CD4-positive, alpha-beta T cell treated with Interleukin-15 for 1 hour (primary cell): Measurements from ENCODE around the gene DNAH9.

Experiments
- DNase-seq: peaks from one replicate; pipeline ENCODE4 v3.0.0-alpha.2; 2020

The DNAH9 gene

DNA sequence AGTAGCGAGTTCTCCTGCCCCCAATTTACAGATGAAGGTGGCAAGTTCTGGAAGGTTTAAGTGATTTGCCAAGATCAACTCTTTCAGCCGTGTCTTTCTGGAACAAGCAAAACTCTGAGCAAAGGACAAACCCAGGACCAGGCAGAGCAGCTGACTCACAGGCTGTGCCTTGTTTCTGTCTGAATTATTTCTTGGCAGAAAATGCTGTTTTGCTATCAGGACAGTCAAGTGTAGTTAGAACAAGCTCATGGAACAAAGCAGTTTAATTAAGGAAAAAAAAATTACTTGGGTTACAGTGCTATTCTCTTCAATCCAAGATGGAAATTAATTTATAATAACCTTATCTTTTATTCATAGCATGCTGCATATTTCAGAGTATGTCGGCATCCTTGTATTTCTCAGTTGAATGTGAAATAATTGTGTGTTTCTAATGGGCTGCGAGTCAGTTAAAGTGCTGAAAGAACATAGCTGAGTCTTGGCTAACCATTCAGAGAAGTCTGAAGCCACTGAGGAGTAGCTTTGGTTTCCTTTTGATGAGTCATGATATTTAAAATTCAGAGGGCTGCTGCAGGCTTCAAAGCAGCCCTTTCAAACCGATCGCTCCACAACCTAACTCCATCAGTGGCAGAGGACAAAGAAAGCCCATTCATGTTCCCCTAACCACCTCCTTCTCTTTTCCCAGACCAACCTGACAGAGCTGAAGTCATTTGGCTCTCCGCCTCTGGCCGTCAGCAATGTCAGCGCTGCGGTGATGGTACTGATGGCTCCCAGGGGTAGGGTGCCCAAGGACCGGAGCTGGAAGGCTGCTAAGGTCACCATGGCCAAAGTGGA lies 255.3 kb downstream of the DNAH9 start:
- no peak for DNase-seq

DNA sequence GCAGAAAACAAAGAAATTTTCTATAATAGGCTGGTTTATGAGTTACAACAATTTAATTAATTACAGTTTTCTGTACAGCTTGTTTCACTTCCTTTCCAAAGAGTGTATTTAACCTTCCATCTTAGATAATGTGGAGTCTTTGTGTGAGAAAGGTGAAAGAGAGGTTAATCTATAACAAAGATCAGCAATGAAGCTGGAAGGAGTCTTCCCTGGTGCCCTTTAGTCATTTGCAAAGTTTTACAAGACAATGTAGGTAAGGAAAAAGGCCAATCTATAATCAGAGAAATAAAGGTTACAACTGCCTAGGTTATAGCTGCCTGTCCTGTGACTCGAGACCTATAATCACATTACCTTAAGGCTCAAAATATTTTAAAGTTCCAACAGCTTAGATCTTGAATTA lies 257.0 kb downstream of the DNAH9 start:
- no peak for DNase-seq

DNA sequence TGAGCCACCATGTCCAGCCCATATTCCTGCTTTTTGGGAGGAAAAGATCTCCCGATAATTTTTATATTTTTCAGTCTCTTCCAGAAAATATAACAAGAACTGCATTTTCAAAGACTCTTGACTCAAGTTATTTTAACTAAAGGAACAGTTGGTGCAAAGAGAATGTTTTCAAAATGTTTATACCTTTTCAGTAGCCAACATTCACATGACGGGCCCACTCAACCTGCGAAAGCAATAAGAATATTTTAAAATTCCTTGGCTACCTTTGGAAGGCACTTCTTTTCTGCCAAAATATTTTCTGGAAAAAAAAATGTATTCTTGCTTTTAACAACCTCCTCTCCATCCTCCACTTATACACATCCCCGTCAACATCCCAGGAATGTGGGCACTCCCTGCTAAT lies 258.7 kb downstream of the DNAH9 start:
- DNase-seq, result no peak

DNA sequence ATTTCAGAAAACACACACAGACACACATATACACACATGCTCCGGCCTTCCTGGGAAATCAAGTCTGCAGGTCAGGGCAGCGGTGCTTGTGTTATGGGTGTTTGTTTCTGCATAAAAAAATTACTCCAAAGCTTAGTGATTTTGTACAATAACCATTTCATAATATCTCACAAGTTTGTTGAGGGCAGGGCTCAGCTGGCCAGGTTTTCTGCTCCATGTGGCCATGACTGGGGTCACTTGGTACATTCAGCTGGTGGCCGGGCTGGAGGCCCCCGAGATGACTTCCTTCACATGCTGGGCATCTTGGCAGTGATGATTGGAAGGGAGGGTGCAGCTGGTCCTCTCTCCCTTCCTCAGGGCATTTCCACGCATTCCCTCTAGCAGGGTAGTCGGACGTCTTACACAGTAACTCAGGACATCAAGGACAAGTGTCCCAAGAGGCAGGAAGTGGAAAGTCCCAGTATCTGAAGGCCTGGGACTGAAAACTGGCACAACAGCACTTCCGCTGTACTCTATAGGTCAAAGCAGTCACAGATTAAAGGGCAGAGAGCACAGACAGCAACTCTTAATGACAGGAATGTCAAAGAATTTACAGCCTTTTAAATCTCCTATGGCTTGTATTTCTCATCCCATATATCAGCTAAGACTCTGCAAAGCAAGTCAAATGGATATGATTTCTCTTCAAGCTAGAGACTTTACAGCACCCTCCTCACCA lies 271.6 kb downstream of the DNAH9 start:
- no peak for DNase-seq

DNA sequence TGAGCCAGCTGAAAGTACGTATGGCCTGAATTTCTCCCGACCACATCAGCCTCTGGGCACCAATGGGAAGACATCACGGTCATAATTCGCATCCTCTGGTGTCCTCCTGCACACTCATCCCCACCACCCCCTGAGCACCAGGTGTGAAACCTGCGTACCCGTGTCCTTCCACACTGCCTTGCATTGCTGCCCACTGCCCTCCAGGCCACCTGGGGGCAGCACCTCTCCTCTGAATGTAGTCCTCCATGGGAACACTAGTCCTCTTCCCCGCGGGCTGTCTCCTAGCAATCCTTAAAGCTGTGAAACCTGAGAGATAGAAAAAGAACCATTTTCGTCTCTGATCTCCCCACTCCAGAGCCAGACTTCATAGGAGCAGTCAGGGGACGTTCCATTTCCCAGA lies 273.5 kb downstream of the DNAH9 start:
- no peak for DNase-seq

DNA sequence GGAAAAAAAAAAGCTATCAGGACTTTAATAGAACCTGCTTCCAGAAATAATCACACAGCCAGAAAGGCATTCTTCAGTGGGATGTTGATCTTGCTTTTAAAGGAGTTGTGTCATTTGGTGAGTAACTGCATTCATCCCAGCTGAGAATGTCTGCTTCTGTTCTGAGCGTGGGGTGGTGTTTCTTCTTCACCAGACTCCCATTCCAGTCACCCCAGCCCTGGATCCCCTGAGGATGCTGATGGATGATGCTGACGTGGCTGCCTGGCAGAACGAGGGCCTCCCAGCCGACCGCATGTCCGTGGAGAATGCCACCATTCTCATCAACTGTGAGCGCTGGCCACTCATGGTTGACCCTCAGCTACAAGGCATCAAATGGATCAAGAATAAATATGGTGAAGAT lies 276.5 kb downstream of the DNAH9 start:
- no peak for DNase-seq

DNA sequence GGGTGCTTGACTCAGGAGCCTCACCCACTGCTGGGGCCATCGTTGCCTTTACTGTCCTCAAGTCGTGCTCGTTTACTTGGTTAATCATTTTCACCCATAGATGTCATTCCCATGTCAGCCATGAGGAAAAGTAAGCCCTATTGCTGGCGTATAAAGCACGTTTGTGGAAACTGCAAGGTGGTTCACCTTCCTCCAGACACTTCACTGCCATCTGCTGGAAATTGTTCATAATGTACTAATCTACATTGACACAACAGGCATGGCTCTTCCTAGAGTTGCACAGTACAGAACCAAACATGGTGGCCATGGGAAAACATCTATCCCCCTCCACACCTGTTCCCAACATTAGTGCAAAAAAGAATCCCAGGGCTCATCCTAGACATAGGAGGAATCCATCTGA lies 282.4 kb downstream of the DNAH9 start:
- DNase-seq, result no peak

DNA sequence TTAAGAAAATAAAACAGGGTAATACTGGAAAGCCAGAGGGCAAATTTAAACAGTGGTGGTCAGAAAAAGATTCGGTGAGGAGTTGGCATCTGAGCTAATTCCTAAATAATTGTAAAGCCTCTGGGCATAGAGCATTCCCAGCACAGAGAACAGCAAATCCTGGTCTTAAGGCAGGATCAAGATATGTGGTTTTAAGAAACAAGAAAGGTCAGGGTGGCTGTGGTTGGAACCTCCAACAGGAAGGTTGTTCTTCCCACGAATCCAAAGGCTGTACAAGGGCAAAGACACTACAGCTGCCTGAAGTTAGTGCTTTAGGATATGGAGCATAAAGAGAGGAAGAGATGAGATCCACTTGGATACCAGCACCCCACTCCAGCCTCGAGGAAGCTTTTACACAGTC lies 284.4 kb downstream of the DNAH9 start:
- no peak for DNase-seq

DNA sequence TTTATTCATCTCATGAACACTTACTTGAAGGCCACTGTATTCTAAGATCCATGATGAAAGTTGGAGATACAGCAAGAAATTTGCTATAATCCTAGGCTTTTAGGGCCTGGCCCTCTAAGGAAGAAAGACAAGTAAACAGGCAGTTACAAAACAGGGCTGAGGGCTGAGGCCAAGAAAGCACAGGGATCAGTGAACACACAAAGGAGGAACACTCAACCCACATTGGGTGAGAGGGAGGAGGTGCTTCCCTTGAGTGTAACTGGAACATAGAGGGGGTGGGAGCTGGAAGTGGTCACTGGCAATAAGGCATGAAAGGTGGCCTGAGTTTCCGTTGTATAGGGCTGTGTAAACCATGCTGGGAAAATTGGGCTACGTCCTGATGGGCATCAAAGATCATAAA lies 286.8 kb downstream of the DNAH9 start:
- no peak for DNase-seq

DNA sequence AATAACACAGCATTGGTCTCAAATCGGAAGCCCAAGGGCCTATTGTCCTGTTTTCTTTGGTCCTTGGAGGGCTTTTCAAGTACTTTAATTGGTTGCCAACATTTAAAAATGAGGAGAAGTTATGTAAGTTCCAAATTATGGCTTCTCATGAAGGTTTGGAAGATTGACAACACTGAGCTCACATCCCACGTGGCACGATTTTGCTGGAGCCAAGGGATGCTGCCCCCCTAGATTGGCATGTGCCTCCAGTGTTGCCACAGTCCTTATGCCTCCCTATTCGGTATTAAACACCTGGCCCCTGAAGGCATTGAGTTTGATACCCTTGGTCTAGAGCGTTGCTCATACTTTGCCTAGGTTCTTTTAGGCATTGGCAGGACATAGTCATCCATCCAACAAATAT lies 291.0 kb downstream of the DNAH9 start:
- DNase-seq, result no peak

DNA sequence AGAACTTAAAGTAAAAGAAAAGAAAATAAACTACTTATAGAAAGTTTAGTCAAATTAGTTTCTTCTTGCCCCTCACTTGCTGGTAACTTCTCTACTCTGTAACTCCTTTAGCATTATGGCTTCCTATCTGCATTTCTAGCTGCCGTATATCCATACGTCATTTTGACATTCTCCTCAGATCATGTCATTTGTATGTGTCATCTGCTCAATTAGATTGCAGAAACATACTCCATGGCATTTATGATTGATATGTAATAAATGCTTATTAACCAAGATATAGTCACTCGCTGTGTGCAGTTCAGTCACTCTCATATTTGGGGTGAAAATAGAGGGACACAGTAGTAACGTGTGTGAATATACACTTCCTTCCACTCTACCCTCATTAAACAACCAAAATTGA lies 295.6 kb downstream of the DNAH9 start:
- DNase-seq, result no peak

DNA sequence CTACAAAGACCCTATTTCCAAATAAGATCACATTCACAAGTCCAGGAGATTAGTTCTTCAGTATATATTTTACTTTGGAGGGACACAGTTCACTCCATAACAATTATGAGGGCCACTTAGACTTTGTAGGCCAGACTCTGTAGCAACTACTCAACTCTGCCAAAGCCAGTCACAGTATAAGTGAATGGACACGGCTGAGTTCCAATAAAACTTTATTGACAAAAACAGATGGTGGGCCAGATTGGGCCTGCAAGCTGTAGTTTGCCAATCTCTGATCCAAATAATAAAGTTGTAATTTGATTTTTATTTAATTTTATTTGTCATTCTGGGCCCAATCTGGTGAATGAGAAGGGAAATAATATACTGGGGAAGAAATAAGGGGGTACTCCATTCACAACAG lies 297.9 kb downstream of the DNAH9 start:
- no peak for DNase-seq

DNA sequence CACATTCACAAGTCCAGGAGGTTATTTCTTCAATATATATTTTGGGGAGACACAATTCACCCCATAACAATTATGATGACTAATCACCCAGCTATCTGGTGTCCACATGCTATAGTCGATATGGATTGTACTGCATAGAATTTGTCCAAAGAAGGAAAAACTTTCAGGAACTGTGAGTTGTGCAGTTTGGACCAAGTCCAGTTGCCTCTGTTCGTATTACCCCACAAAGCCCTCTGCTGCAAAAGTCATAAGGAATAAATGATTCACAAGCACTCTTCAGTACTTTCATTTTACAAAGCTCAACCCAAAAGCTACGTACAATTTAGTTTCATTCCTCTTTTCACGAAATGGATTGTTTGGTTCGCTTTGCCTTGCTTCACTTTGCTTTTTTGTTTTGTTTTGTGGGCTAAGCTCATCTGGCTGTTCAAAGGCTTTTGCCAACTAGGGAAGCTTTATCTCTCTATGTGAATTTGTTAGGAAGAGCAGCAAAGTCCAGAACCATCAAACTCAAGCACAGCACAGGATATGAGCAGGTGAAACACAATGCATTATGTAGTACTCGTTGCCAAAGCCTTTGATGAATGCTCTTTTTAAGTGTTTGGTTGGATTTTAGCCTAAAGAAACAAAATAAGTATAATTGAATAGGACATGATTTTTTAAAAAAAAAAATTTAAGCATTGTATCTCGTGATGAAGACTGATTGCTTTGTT lies 300.4 kb downstream of the DNAH9 start:
- no peak for DNase-seq

DNA sequence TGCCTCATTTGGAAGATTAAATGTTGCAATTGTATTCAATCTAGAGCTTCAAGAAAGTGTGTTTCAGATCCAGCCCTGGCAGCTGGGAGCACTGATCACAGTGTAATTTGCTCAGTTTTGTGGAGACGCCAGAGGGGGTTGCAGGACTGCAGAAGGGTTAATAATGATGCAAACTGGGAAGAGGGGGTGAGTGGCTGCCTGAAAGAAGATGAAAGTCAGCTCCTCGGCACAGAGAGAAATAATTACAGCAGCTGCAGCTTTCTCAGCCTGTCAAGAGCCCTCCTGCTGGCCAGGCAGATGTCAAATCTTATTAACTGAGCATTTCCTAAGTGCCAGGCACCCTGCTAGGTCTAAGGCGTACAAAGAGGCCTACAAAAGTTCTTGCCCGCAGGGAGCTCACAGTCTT lies 301.3 kb downstream of the DNAH9 start:
- no peak for DNase-seq

DNA sequence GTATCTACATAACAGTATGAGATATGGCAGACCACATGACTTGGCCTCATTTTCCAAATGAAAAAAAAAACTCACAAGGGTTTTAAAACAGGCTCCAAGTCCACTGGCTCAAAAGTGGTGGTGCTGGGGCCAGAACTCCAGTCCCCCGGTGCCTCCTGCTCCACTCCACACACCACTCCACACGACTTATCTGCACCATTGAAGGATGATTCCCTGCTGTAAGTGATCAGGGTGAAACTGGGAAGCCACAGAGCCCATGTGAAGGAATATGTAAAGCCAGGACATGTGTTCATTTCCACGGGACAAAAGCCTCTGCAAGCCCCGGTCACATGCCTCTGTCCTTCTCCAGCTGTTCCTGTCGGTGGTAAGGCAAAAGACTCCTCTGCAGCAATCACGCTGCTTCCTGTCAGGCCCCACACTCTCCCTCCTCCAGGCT lies 301.8 kb downstream of the DNAH9 start:
- DNase-seq, result no peak

DNA sequence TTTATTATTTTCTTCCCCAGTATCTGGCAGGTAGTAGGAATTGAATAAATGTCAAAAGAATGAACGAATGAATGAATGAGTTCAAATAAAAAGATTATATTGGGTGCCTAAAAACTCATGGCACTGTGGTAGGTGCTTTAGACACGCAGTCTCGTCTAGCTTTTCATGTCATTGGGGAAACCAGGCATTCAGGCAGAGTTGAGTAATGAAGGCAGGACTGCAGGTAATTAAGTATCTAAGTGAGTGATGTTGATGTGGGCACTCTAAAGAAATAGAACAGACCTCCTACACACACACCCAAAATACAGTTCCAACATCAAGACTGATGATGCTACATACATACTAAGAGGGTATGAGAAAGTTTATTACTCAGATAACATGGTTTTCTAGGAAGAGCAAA lies 302.4 kb downstream of the DNAH9 start:
- no peak for DNase-seq

DNA sequence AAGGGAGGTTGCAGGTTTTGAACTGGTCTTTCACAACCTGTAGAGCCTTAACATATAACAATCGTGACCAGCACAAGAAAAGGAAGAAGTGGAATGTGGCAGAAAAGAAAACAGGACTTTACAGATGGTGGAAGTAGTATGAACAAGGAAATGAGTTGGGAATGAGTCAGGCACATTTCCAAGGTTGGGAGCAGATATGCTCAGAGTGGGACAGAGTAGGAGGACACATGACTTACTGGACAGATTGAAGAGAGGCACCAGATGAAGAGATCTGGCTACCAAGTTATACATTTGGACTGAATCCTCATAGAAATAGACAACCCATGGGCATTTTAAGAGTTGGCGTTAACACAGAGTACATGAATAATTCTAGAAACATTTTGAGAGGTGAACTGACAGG lies 303.7 kb downstream of the DNAH9 start:
- no peak for DNase-seq

DNA sequence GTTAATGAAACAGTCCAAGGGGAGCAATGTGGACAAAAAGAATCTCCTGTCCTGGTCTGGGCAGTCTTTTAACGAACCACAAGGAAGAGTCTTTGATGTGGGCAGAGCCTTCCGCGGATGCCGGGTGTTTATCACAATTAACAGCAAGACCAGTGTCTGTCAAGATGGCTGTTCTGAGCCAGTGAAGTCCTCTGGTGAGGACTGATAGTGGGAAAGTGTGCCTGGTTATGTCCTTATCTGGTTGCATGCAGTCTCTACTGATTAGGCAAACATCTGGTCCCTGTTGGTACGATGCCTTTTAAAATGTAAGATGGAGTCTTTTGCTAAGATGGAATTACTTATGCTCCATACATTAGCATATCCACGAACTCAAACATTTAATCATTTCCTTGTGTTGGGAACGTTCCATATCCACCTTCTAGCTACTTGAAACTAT lies 310.5 kb downstream of the DNAH9 start:
- no peak for DNase-seq

DNA sequence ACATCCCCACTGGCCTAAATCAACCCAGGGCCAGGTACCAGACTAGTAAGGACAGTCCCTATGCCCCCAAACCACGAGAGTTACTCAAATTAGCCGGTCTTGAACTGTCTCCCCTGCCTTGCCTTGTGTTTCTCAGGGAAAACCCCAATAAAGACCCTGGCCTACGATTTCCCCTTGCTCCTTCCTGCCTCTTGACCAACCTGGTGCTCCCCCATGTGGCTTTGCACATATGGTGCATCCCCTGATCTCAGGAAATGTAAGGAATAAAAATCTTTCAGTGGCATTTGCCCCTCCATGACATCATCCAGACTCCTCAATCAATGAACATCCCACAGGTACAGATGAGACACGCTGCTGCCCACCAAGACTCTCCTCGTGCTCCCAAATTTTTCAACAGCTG lies 311.1 kb downstream of the DNAH9 start:
- no peak for DNase-seq

DNA sequence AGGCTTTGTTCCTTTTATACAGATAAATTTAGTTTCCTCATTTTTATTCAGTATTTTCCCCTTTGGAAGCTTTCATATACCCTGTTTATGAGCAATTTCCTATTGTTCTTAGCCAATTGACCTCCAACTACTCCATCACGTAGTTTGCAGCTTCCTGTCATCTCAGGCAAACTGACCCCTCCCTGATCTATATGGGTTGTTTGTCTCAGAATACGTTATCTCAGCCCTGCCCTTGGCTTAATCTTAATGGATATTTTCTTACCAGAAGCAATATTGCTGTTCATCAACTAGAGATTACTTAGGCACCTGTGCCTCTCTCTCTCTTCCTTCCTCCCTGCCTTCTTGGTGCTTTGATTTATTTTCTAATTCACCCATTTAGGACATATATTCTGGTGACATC lies 317.8 kb downstream of the DNAH9 start:
- no peak for DNase-seq

DNA sequence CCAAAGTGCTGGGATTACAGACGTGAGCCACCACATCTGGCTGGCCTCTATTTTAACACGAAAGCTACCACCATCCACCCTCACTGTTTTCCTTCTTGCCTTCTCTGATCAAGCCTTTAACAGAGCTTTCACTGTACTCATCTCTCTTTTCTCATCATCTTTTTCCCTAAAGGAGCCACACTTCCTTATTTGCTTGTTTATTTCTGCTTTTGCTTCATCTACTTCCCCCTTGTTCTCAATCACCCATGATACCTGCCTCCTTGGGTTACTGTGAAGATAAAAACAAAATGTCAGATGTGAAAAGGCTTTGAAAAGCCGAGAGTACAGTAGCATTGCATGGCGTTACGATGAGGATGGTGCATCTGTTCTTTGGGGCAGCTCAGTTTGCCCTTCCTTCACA lies 319.1 kb downstream of the DNAH9 start:
- no peak for DNase-seq

DNA sequence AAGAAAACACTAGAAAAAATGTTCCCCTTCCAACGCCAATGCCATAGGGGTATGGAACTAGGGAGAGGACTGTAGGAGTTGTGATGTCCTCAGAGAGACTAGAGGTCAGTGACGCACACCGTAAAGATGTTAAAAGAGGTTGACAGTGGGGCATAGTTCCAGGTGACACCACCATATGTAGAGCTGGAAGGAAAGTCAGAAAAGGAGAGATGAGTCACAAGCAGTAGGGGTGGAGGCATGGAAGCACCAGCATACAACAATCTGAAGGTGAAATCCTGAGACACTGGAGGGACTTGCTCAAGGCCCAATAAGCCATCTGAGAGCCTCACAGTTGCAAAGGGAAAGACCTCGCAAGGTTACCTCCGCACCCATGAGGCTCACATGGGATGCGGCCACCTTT lies 323.0 kb downstream of the DNAH9 start:
- DNase-seq, result no peak

DNA sequence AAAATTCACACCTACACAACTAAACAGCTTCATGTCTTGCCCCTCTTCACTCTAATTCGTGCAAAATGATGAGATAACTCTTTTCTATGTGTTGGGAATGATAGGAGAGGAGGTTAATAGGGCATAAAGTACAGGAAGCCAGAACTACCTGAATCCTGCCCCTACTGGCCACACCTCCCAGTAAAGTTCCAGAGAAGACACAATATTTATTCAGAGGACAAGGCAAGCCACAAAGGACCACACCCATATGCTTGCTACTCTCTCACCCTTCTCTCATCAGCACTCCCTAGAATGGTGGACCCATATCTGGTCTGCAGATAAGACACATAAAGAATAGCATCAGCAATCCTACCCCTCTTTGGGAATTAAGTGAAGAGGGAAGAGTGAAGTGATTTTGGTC lies 324.4 kb downstream of the DNAH9 start:
- no peak for DNase-seq

DNA sequence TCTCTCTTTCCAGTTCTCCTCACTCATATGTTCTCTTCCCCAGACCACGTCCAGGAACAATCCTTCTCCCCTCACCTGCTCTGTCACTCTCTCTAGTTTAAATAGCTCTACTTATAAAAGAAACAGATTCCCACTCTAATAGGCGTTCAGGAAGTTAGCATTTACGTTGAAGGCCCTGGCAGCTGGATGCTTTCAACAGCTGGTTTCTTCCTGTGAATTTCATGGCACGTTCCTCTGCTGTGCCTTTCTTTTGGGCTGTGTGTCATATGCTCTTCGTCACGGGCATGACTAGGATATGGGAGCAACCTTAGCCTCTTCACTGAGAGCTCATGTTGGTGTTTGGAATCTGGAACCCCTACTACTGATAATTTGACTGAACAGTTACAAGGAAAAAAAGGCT lies 325.8 kb downstream of the DNAH9 start:
- no peak for DNase-seq
